NCI-H226 (cell line): ENCODE results near the gene OBSCN.

Experiments used
- DNase-seq: peaks from one replicate; pipeline ENCODE4 v3.0.0-alpha.2; 2015

Gene OBSCN

GRCh38 chr1:228426518-228427175 lies 218.8 kb downstream of the OBSCN start:
- DNase-seq = no peak

GRCh38 chr1:228428412-228428811 lies 220.6 kb downstream of the OBSCN start:
- DNase-seq = no peak
